ENCODE results near the gene GAS6.

Gene GAS6

DNA sequence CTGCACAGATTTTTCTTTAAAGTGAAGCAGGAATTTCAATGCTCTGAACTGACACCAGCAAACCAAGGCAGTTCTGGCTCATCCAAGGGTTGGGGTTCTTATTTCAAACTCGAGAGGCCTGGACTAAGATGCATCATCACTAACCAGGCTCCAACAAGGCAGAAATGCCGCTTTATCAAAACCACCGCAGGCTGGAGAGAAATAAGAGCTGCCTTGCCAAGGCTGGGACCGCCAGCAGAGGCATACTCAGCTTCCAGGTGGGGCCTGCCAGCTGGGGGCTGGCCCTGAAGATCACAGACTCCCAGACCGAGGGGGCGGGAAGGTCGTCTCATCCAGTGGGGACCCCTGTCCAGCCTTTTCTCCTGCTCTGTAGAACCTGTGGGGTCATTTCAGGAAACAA, 37.4 kb upstream of the GAS6 start:
- TF ChIP-seq, protein P1, sequence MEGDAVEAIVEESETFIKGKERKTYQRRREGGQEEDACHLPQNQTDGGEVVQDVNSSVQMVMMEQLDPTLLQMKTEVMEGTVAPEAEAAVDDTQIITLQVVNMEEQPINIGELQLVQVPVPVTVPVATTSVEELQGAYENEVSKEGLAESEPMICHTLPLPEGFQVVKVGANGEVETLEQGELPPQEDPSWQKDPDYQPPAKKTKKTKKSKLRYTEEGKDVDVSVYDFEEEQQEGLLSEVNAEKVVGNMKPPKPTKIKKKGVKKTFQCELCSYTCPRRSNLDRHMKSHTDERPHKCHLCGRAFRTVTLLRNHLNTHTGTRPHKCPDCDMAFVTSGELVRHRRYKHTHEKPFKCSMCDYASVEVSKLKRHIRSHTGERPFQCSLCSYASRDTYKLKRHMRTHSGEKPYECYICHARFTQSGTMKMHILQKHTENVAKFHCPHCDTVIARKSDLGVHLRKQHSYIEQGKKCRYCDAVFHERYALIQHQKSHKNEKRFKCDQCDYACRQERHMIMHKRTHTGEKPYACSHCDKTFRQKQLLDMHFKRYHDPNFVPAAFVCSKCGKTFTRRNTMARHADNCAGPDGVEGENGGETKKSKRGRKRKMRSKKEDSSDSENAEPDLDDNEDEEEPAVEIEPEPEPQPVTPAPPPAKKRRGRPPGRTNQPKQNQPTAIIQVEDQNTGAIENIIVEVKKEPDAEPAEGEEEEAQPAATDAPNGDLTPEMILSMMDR (IDR thresholded peaks at IDR 0.05; ENCODE audit: extremely low read depth, insufficient read depth, missing control alignments): no peak
- in situ Hi-C loops (cut with MboI; ENCODE audit: low pct_unique_long_range_greater_than_20kb, low sequenced_read_pairs, unreplicated experiment): no loop called here
- no peak for DNase-seq (ENCODE audit: low spot score)

DNA sequence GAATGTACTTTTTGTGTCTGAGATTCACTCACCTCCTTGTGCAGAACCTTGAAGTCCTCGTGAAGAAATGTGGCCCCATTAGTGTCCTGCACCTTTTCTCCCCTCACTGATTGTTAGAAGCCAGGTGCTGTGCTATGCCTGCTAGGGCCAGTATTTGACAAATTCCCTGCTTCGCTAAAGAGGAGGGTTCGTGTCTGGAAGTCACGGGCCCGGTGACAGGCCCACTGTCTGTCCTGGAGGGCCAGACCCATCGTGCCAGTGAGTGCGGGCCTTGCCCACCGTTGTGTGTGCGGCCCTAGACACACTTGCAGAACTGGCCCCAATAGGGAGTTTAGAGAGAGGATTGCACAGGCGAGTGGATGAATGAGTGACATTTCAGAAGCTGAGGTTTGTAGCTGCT, 36.8 kb upstream of the GAS6 start:
- TF ChIP-seq, protein P1 (IDR thresholded peaks at IDR 0.05; ENCODE audit: extremely low read depth, insufficient read depth, missing control alignments): no peak
- in situ Hi-C loops (cut with MboI; ENCODE audit: low pct_unique_long_range_greater_than_20kb, low sequenced_read_pairs, unreplicated experiment): no loop called here
- DNase-seq (ENCODE audit: low spot score): no peak

DNA sequence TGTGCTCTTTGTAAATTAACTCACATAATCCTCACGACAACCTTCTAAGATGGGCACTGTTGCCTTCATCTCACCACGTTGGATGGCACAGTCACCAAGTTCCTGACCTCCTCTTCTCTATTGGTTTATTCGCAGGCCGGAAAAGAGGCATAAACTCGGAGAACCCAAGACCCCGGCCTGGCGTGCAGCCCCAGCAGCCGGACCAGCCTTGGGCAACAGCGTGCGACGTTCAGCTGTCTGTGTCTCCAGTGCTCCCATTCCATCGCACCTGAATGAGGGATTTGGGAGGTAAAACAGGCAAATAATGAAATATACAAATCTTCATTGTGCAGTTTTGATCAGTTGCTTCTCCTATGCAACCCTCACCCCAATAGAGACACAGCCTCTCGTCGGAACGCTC, 34.5 kb upstream of the GAS6 start:
- in situ Hi-C loops (cut with MboI; ENCODE audit: low pct_unique_long_range_greater_than_20kb, low sequenced_read_pairs, unreplicated experiment): no loop called here
- TF ChIP-seq, protein P1 (IDR thresholded peaks at IDR 0.05; ENCODE audit: extremely low read depth, insufficient read depth, missing control alignments): no peak
- no peak for DNase-seq (ENCODE audit: low spot score)

DNA sequence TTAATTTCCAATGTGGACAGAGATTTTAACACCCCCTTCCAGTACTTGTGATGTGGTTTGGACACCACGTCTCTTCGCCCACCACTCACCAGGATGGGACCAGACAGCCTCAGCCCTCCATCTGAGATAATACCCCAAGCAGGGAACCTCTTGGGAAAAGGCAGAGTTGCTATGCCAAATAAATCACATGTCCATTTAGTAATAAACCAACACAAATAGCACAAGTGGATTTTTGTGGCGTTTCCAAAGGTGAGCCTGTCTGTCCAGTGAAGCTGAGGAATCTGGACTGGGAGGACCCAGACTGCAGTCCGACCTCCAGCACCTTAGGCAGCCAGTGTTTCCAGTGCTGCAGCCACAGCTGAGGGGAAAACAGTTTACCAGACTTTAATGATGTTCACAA, 34.1 kb upstream of the GAS6 start:
- TF ChIP-seq, protein P1 (IDR thresholded peaks at IDR 0.05; ENCODE audit: extremely low read depth, insufficient read depth, missing control alignments): no peak
- in situ Hi-C loops (cut with MboI; ENCODE audit: low pct_unique_long_range_greater_than_20kb, low sequenced_read_pairs, unreplicated experiment): no loop called here
- no peak for DNase-seq (ENCODE audit: low spot score)

DNA sequence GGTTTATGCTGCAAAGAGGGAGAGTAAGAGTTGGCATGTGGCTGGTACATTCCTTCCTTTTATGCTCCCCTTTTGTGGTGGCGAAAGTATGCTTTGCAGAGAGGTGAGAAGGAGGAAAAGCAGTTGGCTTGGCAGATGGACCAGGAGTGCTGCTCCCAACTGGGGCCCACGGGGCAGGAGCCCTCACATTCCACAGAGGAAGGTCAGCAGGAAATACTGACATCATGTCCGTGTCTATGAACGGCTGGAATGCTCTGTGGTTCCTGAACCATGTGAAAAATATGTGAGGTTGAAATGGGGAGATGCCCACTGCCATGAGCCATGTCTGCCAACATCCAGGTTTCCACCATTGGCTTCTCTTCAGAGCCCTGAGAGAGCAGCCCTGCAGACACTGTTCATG, 33.3 kb upstream of the GAS6 start:
- TF ChIP-seq, protein P1 (IDR thresholded peaks at IDR 0.05; ENCODE audit: extremely low read depth, insufficient read depth, missing control alignments): no peak
- no peak for DNase-seq (ENCODE audit: low spot score)
- in situ Hi-C loops (cut with MboI; ENCODE audit: low pct_unique_long_range_greater_than_20kb, low sequenced_read_pairs, unreplicated experiment): no loop called here

DNA sequence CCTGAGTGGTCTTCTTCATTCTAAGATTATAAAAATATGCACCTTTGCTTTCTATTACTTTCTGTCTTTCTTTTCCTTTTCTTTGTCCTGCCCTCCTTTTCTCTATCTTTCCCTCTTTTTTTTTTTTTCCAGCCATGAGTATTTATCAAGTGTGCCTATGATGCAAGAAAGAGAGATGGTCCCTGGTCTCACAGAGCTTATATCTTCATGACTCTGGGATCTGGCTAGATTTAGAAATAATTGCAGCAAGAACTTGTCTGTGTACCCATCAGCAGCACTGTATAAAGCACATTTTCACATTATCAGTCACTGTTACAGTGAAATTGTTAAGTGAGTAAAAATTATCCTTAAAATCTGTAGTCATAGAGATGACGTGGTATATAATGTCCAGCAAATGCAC, 31.6 kb upstream of the GAS6 start:
- in situ Hi-C loops (cut with MboI; ENCODE audit: low pct_unique_long_range_greater_than_20kb, low sequenced_read_pairs, unreplicated experiment): no loop called here
- TF ChIP-seq, protein P1 (IDR thresholded peaks at IDR 0.05; ENCODE audit: extremely low read depth, insufficient read depth, missing control alignments): no peak

More for the DNA sequence above, 31.6 kb upstream of the GAS6 start:
- DNase-seq (ENCODE audit: low spot score): no peak

All from GM13977 (cell line).